Measurements from ENCODE around the gene TOPBP1.

Gene TOPBP1

GRCh38 chr3:133662278-133662651 is 524 bp upstream of the TOPBP1 start:
- TF ChIP-seq POLR2A (IDR thresholded peaks at IDR 0.05; ENCODE audit: low read length) (no peak), GATA1 (IDR thresholded peaks at IDR 0.05; ENCODE audit: low read depth, low read length) (no peak)
- DNase-seq: peak; percentile 65 to 69

- no peak for DNase-seq
- TF ChIP-seq GATA1 (IDR thresholded peaks at IDR 0.05; ENCODE audit: low read depth, low read length) (no peak), POLR2A (IDR thresholded peaks at IDR 0.05; ENCODE audit: low read length) (no peak)
Measured at GRCh38 chr3:133659806-133660205, 1.9 kb downstream of the TOPBP1 start.

DNA sequence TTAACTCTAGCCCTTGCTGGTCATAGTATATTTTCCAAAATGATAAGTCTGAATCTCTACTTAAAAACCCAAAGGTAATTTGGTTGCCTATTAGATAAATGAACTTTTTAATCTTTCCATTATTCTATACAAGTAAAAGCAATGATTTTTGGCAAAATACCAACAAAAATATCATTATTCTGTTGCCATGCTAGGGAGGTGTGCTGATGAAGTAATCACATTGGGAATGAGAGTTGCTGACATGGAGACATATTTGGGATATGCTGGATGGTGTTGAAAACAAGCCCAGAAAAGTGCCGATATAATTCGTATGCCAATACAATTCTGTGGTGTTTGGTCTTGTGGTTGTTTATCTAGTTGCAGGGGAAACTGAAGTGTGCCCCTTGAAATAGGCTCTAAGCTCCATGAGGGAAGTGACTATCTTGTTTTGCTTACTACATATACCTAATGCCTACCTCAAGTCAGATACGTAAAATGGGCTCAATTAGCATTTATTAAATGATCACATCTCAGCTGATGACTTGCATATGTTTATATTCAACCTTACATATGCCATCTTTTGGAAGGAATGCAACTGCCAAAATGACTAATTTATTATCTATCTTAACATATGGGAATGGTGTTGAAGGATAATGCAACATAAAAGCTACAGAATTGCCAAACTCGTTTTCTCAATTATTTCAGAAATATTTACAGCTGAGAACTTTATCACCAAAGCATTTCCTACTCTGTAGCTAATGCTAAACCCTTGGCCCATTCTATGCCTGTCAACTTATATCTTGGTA is 5.8 kb downstream of the TOPBP1 start:
- TF ChIP-seq POLR2A (IDR thresholded peaks at IDR 0.05; ENCODE audit: low read length) (no peak), GATA1 (IDR thresholded peaks at IDR 0.05; ENCODE audit: low read depth, low read length) (no peak)
- peak; percentile 59 to 61 for DNase-seq

- no peak for DNase-seq
Measured at GRCh38 chr3:133649486-133650068, 12.2 kb downstream of the TOPBP1 start.

GRCh38 chr3:133644768-133645167 is 17.0 kb downstream of the TOPBP1 start:
- DNase-seq: peak; percentile 10 to 24

More at GRCh38 chr3:133649486-133650068, 12.2 kb downstream of the TOPBP1 start:
- TF ChIP-seq POLR2A (IDR thresholded peaks at IDR 0.05; ENCODE audit: low read length): no peak
- no peak for TF ChIP-seq GATA1 (IDR thresholded peaks at IDR 0.05; ENCODE audit: low read depth, low read length)

DNA sequence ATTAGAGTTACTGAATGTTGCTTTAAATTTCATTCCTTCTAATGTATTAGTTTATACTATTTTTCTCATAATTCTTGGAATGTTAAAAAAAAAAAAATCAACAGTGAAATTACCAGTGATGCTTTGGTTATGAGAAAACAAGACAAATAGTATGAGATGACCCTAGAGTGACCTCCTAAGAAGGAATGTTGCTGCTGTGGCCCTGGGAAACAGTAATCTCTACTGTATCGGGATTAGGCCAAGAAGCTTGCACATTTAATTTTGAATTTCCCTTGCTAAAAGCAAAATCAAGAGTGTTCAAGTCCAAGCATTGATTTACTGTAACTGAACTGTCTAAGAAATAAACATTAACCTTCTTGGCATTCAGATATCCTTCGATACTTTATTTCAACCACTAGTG is 18.1 kb downstream of the TOPBP1 start:
- no peak for TF ChIP-seq POLR2A (IDR thresholded peaks at IDR 0.05; ENCODE audit: low read length)
- no peak for TF ChIP-seq GATA1 (IDR thresholded peaks at IDR 0.05; ENCODE audit: low read depth, low read length)
- DNase-seq: no peak

More at GRCh38 chr3:133644768-133645167, 17.0 kb downstream of the TOPBP1 start:
- TF ChIP-seq POLR2A (IDR thresholded peaks at IDR 0.05; ENCODE audit: low read length): no peak
- TF ChIP-seq GATA1 (IDR thresholded peaks at IDR 0.05; ENCODE audit: low read depth, low read length): no peak

DNA sequence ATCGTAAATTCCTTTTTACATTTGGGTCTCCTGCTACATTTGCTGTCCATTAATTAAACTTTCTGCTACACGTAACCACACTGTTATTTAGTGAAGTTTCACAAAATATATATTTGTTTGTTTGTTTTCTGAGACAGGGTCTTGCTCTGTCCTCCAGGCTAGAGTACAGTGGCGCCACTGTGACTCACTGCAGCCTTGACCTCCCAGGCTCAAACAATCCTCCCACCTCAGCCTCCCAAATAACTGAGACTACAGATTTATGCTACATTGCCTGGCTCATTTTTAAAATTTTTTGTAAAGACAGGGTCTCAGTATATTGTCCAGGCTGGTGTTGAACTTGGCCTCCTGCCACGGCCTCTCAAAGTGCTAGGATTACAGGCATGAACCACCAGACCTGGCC is 20.5 kb downstream of the TOPBP1 start:
- no peak for DNase-seq
- TF ChIP-seq GATA1 (IDR thresholded peaks at IDR 0.05; ENCODE audit: low read depth, low read length): no peak
- no peak for TF ChIP-seq POLR2A (IDR thresholded peaks at IDR 0.05; ENCODE audit: low read length)

GRCh38 chr3:133633439-133633838 is 28.3 kb downstream of the TOPBP1 start:
- TF ChIP-seq POLR2A (IDR thresholded peaks at IDR 0.05; ENCODE audit: low read length) (no peak), GATA1 (IDR thresholded peaks at IDR 0.05; ENCODE audit: low read depth, low read length) (no peak)

DNA sequence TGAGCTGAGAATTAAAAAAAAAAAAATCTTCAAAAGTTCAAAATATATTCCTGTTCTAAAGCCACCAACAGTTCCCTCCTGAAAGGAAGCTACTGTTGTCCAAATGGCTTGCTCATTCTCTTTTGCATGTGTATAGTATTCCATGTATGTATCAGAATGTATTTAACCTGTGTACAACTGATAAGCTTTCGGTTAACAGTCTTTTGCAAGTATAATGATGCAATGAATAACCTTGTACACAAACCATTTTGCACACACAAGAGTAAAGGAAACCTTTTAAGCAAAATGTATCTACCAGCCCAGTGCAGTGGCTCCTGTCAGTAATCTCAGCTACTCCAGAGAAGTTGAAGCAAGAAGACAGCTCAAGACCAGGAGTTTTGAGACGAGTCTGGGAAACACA is 32.6 kb downstream of the TOPBP1 start:
- TF ChIP-seq POLR2A (IDR thresholded peaks at IDR 0.05; ENCODE audit: low read length) (no peak), GATA1 (IDR thresholded peaks at IDR 0.05; ENCODE audit: low read depth, low read length) (no peak)
- DNase-seq: peak; percentile 18

More at GRCh38 chr3:133633439-133633838, 28.3 kb downstream of the TOPBP1 start:
- DNase-seq: no peak

DNA sequence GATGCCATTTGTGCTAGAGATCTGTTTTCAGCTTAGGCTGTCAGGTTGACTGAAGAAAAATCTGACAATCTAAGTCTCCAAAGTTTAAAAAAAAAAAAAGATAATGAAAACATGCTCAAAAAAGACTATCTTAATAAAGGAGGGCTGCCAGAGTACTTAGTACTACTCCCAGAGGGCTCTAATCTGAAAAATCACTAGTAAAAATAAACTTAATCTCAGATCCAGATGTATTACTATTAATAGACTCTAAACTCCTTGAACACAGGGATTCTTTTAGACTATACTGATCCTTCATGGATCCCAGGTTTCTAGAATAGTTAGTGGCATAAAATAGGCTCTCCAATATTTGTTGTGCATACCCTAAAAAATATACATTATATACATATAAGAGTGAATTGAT is 34.0 kb downstream of the TOPBP1 start:
- TF ChIP-seq POLR2A (IDR thresholded peaks at IDR 0.05; ENCODE audit: low read length) (no peak), GATA1 (IDR thresholded peaks at IDR 0.05; ENCODE audit: low read depth, low read length) (no peak)
- no peak for DNase-seq

DNA sequence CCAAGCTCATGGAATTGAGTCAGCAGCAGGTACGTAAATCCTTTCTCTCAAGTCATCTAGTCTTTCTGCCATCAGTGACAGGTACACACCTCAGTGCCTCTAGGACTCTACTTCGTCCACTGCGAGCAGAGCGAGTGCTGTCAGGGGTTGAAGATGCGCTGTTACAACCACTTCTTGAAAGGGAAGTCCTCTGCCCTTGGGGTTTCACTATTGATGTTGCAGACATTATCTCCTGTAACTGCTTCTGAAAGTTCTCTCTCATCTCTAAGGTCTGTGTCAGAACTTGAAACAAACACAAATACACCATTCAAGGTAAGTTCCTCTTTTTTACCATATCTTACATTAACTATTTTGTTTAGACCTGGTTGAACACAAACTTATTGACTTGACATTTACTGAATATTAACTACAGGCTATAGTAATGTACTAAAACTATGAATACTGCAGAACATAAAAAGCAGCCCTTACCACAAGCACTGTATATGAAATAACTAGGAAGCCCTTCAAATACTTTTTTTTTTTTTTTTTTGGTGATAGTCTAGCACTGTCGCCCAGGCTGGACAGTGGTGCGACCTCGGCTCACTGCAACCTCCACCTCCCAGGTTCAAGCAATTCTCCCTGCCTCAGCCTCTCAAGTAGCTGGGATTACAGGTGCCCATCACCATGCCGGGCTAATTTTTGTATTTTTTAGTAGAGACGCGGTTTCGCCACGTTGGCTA is 41.5 kb downstream of the TOPBP1 start:
- TF ChIP-seq GATA1 (IDR thresholded peaks at IDR 0.05; ENCODE audit: low read depth, low read length): no peak
- no peak for TF ChIP-seq POLR2A (IDR thresholded peaks at IDR 0.05; ENCODE audit: low read length)
- DNase-seq: no peak

- DNase-seq: no peak
- TF ChIP-seq POLR2A (IDR thresholded peaks at IDR 0.05; ENCODE audit: low read length) (no peak), GATA1 (IDR thresholded peaks at IDR 0.05; ENCODE audit: low read depth, low read length) (no peak)
Measured at GRCh38 chr3:133611534-133611933, 50.2 kb downstream of the TOPBP1 start.

GRCh38 chr3:133610031-133610430 is 51.7 kb downstream of the TOPBP1 start:
- TF ChIP-seq GATA1 (IDR thresholded peaks at IDR 0.05; ENCODE audit: low read depth, low read length) (no peak), POLR2A (IDR thresholded peaks at IDR 0.05; ENCODE audit: low read length) (no peak)
- no peak for DNase-seq

GRCh38 chr3:133608388-133608787 is 53.4 kb downstream of the TOPBP1 start:
- DNase-seq: no peak
- TF ChIP-seq POLR2A (IDR thresholded peaks at IDR 0.05; ENCODE audit: low read length) (no peak), GATA1 (IDR thresholded peaks at IDR 0.05; ENCODE audit: low read depth, low read length) (no peak)

Measured in erythroblast (primary cell).